NCI-H2227 (cell line): ENCODE data around the gene ATP5MK.
A peak's percentile ranks its signal among the peaks of the same experiment; 100 is the strongest.
"Not testable (repeated sequence)": the region's sequence is repeated elsewhere in the genome, so short reads cannot be mapped to it uniquely, and the experiment has no call there.

Source experiments
- DNase-seq: peaks from one replicate; lab custom pipeline; 2025; ENCODE audit not compliant: unreplicated experiment; lab: John Stamatoyannopoulos, UW

Gene ATP5MK

GRCh38 chr10:103396067-103396788 lies at the start of gene ATP5MK, which contains the start of gene PDCD11:
ATP5MK (minus strand) TSS chr10:103396475; CDS start chr10:103392457, 4,018 bp downstream.
PDCD11 (plus strand) TSS chr10:103396626; CDS start chr10:103398427, 1,801 bp downstream.
- peak; percentile 96 for DNase-seq

- no peak for DNase-seq
These were observed 49.1 kb upstream of the ATP5MK start for GRCh38 chr10:103445366-103445765.

- no peak for DNase-seq
These were observed 48.2 kb upstream of the ATP5MK start for GRCh38 chr10:103444478-103444877.

- DNase-seq = no peak
These were observed 47.4 kb upstream of the ATP5MK start for GRCh38 chr10:103443475-103444185.

GRCh38 chr10:103442031-103442461 lies 45.8 kb upstream of the ATP5MK start:
- DNase-seq = no peak

- no peak for DNase-seq
These were observed 45.3 kb upstream of the ATP5MK start for GRCh38 chr10:103441611-103442010.

- no peak for DNase-seq
These were observed 44.9 kb upstream of the ATP5MK start for GRCh38 chr10:103441206-103441605.

GRCh38 chr10:103440416-103440815 lies 44.1 kb upstream of the ATP5MK start:
- no peak for DNase-seq

GRCh38 chr10:103439776-103440175 lies 43.5 kb upstream of the ATP5MK start:
- no peak for DNase-seq

GRCh38 chr10:103433858-103434257 lies 37.6 kb upstream of the ATP5MK start:
- no peak for DNase-seq

GRCh38 chr10:103431902-103432301 lies 35.6 kb upstream of the ATP5MK start:
- no peak for DNase-seq

GRCh38 chr10:103429647-103430046 lies 33.4 kb upstream of the ATP5MK start:
- no peak for DNase-seq

- DNase-seq = no peak
These were observed 32.8 kb upstream of the ATP5MK start for GRCh38 chr10:103428989-103429643.

- no peak for DNase-seq
These were observed 31.6 kb upstream of the ATP5MK start for GRCh38 chr10:103427866-103428265.

- DNase-seq = no peak
These were observed 27.5 kb upstream of the ATP5MK start for GRCh38 chr10:103423748-103424147.

- no peak for DNase-seq
These were observed 22.8 kb upstream of the ATP5MK start for GRCh38 chr10:103419101-103419500.

GRCh38 chr10:103417601-103418000 lies 21.3 kb upstream of the ATP5MK start:
- no peak for DNase-seq

GRCh38 chr10:103417148-103417469 lies 20.8 kb upstream of the ATP5MK start:
- DNase-seq = not testable (repeated sequence)

GRCh38 chr10:103416436-103417147 lies 20.3 kb upstream of the ATP5MK start:
- peak; percentile 55 for DNase-seq

- DNase-seq = no peak
These were observed 19.3 kb upstream of the ATP5MK start for GRCh38 chr10:103415581-103415980.

- no peak for DNase-seq
These were observed 17.3 kb upstream of the ATP5MK start for GRCh38 chr10:103413564-103413963.
